Bronchial epithelial cell (primary cell): ENCODE data around the gene FHIT. TPM values are rescaled to one million over a fixed set of nuclear protein-coding genes. Genes with fewer than 3 reads are reported as not detected.

Experiments used
- DNase-seq: peaks from one replicate; pipeline ENCODE4 v3.0.0-alpha.2; 2010; ENCODE audit warnings: low read depth
- FAIRE-seq: peaks from 2 replicates; lab custom pipeline; 2011; peaks lifted over from hg19 to GRCh38; lab: Jason Lieb, UNC
- H3K27me3 ChIP-seq: 2 replicates; pipeline ENCODE4 v1.5.1; 2011; ENCODE audit warnings: low read length; ENCODE audit not compliant: control insufficient read depth, insufficient read depth
- H3K36me3 ChIP-seq: 2 replicates; pipeline ENCODE4 v1.5.1; 2011; ENCODE audit warnings: low read length; ENCODE audit not compliant: control insufficient read depth, insufficient read depth
- H3K4me3 ChIP-seq: 2 replicates; pipeline ENCODE4 v1.5.1; 2011; ENCODE audit warnings: mild to moderate bottlenecking, low read depth, low read length, control low read depth
- CTCF ChIP-seq: IDR thresholded peaks from 2 replicates; pipeline ENCODE4 v1.5.1; 2011; ENCODE audit warnings: mild to moderate bottlenecking, moderate library complexity, low read length, control low read depth, inconsistent platforms; ENCODE audit not compliant: insufficient read depth, severe bottlenecking
- total RNA-seq: library from RNA; depleted of rRNA; stranded (reverse); fragments of >200 nt; gene quantifications from 2 replicates; pipeline ENCODE4 v1.2.1, GENCODE V29; 2014

Gene FHIT
- total RNA-seq, 1 donor from 2014 or later: 1.6 TPM

- Histone ChIP-seq H3K27me3 (no peaks in the 10 kb centered on the region), H3K36me3 (no peaks in the 10 kb centered on the region), H3K4me3 (no peak overlapping the region)
- no peak for TF ChIP-seq CTCF
- FAIRE-seq (no peak), DNase-seq (no peak)
Observed at GRCh38 chr3:60707452-60708020, 543.7 kb downstream of the FHIT start.

GRCh38 chr3:60703956-60704736, 547.1 kb downstream of the FHIT start:
- no peak for TF ChIP-seq CTCF
- H3K27me3 ChIP-seq: no peaks in the 10 kb centered on the region
- H3K36me3 ChIP-seq: no peaks in the 10 kb centered on the region
- FAIRE-seq (no peak), DNase-seq (no peak)
- H3K4me3 ChIP-seq: no peak overlapping the region

- Histone ChIP-seq H3K27me3 (no peaks in the 10 kb centered on the region), H3K4me3 (no peak overlapping the region), H3K36me3 (no peaks in the 10 kb centered on the region)
- no peak for FAIRE-seq
- DNase-seq: no peak
- TF ChIP-seq CTCF: no peak
Observed at GRCh38 chr3:60703008-60703407, 548.2 kb downstream of the FHIT start.

GRCh38 chr3:60698117-60698516, 553.1 kb downstream of the FHIT start:
- no peak for FAIRE-seq
- no peaks in the 10 kb centered on the region for H3K27me3 ChIP-seq
- no peak overlapping the region for H3K4me3 ChIP-seq
- no peak for TF ChIP-seq CTCF
- DNase-seq: no peak
- H3K36me3 ChIP-seq: no peaks in the 10 kb centered on the region

GRCh38 chr3:60697132-60697531, 554.1 kb downstream of the FHIT start:
- no peaks in the 10 kb centered on the region for H3K27me3 ChIP-seq
- FAIRE-seq (no peak), DNase-seq (no peak)
- no peaks in the 10 kb centered on the region for H3K36me3 ChIP-seq
- TF ChIP-seq CTCF: no peak
- H3K4me3 ChIP-seq: no peak overlapping the region
